Kasumi-1 (cell line): ENCODE measurements around the gene VSTM2B.
"Not testable (repeated sequence)": the region's sequence is repeated elsewhere in the genome, so short reads cannot be mapped to it uniquely, and the experiment has no call there.

Source experiments
- DNase-seq, 2 experiments: peaks; one replicate each; lab custom pipeline; 2025; lab: John Stamatoyannopoulos, UW

Gene VSTM2B

DNA sequence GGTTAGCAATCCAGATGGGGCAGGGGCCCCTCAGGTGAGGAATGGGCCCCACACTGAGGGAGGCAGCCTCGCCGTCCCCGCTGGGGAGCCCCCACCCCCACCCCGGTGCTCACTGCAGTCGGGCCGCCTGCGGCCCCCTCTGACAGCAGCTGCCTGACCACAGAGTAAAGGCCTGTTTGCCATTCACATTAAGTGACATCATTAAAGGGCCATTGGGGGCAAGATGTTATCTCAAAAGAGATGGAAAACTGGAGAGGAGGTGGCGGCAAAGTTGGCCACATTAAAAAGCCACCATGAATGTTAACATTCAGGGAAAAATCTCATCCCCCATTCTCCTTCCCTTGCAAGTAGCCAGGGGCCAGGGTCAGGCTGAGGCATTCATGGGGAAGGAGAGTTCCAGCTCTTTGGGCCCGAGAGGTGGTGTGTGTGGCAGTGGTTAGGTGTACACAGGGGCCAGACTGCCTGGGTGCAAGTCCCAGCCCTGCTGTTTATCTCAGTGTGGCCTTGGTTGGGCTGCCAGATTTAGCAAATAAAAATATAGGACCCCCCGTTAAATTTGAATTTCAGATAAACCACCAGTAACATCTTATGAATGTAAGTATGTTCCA lies 20.9 kb downstream of the VSTM2B start:
- no peak for DNase-seq

DNA sequence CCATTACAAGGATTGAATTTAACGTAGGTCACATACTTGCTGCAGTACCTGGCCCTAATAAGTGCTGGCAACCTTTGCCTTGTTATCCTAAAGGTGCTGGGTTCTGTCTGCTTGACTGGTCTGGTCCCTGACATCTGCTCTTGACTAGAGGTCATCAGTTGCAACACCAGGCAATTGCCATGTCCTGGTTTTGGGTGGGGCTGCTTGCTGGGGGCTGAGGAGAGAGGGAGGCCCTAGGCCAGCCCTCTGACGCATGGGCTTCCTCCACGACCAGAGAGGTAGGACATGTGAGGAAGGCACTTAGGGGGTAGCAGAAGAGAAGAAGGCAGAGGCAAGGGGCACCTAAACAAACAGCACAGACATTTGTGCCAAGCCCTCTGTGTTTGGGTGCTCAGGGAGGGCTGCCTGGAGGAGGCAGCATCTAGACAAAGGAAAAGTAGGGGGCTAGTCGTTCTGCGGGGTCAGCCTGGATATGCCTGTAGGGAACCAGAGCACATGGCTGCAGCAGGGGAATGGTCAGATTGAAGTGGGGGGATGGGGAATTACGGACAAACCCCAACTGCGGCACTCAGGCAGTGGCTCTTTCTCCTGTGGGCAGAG lies 21.7 kb downstream of the VSTM2B start:
- no peak for DNase-seq

DNA sequence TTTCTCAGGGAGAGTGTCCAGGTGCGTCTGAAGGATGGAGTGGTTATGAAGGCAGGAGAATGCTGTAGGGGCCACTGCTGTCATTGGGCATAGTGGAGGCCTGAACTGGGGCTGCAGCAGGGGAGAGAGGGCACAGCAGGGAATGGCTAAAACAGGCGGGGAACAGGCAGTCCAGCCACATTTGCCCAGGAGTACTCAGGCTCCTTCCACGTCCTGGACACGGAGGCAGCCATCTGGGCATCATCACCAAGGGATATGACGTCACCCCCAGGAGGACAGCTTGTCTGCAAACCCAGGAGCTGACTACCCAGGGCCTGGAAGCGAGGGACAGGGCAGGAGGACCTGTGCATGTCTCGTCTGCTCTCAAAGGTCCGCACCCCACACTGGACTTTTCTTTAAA lies 22.2 kb downstream of the VSTM2B start:
- no peak for DNase-seq

DNA sequence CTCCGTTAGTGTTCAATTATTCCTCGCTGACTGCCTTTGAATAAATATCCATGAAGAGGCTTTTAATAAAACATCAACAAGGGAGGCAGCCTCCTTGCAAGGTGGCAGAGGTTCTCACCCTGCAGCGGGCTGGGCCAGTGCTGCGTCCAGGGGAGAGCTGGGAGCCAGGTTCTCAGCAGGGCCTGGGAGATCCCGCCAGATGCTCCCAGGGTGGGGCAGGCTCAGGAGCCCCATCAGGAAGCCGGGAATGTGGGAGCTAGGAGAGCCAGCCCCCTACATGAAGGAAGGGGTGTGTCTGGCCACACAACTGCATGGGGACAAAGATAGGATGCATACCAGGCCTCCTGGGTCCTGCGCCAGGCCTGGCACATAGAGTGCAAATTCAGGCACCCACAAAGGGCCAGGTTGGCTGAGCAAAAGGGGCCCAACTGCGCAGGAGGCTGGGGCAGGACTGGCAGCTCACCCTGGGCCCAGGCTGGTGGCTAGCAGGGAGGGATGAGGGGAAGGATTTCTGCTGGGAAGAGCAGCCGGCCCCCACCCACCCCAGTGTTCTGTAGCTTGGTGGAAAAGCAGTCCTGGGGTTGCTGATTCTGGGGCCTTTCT lies 22.8 kb downstream of the VSTM2B start:
- DNase-seq = no peak

DNA sequence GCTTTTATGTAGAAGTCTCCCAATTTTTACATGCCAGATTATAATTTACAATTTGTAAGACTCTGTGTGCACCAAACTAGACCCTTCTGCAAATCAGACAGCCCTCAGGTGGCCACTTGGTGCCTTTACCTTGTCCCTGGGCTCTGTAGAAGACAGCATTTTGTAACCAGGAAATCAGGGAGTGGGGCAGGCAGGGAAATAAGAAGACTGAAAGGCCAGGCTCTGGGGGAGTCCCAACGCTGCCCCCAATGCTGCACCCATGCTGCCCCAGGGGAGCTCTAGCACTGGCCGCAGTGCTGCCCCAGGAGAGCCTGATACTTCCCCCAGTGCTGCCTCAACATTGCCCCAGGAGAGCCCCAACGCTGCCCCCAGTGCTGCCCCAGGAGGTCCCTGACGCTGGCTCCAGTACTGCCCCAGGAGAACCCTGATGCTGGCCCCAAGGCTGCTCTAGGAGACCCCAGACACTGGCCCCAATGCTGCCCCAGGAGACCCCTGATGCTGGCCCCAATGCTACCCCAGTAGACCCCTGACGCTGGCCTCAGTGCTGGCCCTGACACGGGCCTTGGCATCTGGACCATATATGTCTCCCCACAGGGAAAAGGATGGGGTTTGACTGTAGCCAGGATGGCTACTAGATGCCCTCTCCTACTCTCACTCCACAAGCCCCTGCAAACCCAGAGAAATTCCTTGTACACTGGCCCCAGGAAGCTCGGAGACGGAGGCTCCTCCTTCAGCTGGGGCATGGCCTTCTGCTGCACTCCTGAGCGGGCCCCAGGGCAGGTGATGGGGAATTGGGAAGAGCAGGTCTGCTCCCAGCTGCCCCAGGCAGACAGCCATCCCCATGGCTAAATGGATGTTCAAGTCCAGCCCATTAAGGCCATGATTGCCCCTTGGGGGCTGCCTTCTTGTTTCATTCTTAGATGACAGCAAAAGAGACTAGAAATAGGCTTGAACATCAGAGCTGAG lies 23.6 kb downstream of the VSTM2B start:
- no peak for DNase-seq

DNA sequence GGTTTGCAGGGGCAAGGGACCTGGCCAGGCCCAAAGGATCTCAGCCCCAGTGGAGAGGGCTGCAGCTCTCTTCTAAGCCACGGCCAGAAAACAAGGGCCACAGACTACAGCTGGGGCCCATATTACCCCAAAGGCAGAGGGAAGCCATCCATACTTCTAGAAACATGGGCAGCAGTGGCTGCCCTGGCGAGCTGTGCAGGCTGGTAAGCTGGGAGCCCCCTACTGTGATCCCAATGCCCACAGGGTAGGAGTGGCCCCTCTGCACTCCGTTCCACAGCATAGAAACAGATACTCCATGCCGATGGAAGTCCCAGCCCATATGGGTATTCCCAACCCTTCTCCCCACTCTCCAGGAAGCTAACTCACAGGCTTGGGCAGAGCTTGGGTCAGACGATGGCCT lies 25.1 kb downstream of the VSTM2B start:
- DNase-seq = no peak

DNA sequence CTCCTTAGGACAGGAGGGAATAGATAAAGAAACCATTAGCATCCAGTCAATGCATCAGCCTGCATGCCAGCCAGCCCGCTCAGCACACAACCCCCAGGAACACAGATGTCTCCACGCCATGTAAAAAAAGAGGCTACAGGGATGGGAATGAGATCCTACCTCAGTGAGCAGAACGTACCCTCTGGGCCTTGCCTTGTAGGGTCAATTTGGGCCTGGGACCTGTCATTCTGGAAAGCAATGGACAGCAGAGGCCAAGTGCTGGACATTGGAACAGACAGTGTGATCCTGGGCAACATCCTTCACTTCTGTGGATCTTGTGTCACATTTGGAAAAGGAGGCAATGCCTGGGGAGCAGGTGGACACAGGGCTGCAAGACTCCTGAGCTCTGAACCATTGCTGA lies 26.0 kb downstream of the VSTM2B start:
- no peak for DNase-seq

DNA sequence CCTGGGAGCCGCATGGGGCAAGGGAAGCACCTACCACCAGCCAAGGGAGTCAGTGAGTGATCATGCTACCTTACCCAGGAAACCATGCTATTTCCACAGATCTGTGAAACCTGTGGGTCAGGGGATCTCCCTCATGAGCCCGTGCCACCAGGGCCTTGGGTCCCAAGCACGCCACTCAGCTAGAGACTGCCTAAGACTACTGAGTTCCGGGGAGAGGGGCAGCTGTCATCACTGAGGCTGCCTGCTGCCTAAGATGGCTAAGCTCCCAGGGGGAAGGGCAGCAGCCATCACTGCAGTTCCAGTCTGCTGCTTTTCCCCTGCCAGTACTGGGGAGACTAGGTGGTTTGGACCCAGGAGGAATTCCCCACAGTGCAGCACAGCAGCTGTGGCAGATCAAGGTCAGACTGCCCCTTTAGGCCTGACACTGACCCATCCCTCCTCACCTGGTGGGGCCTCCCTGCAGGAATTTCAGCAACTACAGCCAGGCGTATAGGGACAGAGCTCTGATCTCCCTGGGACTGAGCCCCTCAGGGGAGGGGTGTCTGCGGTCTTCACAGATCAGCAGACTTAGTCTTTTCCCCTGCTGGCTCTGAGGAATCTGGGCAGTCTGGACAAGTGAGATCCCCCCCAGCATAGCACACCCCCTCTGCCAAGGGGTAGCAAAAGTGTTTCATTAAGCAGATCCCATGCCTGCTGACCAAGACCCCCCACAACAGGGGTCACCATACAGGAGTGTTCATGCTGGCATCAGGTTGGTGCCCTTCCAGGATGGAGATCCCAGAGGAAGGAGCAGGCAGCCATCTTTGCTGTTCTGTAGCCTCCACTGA lies 26.9 kb downstream of the VSTM2B start:
- DNase-seq = no peak

DNA sequence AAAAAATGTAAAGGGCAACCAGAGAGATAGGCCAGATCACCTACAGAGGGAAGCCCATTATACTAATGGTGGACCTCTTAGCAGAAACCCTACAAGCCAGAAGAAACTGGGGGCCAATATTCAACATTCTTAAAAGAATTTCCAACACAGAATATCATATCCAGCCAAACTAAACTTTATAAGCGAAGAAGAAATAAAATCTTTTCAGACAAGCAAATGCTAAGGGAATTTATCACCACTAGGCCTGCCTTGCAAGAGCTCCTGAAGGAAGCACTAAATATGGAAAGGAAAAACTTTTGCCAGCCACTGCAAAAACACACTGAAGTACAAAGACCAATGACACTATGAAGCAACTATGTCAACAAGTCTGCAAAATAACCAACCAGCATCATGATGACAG lies 28.4 kb downstream of the VSTM2B start:
- DNase-seq = no peak

DNA sequence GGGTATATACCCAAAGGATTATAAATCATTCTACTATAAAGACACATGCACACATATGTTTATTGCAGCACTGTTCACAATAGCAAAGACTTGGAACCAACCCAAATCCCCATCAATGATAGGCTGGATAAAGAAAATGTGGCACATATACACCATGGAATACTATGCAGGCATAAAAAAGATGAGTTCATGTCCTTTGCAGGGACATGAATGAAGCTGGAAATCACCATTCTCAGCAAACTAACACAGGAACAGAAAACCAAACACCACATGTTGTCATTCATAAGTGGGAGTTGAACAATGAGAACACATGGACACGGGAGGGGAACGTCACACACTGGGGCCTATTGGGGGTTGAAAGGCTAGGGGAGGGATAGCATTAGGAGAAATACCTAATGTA lies 33.3 kb downstream of the VSTM2B start:
- DNase-seq = not testable (repeated sequence)

DNA sequence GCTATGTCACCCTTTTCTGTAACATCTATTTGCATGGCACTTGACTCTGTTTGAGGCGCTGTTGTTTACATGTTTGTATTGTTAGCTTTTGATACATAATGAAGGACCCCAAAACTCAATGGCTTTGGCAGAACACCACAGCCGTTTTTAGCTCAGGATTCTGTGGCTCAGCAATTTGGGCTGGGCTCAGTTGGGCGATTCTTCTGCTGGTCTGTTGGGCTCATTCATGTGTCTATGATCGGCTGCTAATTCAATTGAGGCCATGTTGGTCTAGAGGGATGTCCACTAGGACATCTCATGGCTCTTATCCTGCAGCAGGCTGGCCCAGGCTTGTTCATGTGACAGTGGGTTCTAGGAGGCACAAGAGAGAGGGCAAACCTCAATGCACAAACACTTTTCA lies 33.9 kb downstream of the VSTM2B start:
- no peak for DNase-seq

DNA sequence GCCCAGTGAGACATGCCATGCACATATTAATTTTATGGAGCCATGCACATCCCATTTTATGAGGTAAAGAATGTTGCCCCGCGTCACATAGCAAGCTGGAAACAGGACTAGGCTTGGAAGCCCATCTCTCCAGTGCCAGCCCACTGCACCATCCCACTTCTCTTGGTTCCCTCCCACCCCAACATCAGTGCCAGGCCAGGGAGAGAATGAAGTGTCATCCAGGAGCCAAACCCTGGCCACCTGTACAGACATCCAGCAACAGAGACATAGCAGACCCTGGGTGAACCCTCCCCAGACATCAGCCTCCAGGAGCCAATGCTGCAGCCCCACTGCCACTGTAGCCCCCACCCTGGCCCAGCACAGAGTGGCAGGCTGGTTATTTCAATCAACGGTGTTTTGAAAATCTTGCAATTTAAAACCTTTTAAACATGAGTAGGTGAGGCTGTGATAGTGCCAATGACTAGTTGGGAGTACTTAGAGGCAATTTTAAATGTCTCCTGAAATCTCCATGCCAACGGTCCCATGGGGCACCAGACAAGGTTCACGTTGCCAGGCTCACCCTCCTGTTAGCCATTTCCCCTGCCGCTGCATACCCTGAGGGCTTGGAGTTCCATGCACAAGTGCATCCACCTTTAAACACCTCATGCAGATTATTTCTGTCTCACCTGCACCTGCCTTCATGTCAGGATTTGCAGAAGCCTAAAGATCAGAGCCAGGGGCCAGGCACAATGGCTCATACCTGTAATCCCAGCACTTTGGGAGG lies 34.7 kb downstream of the VSTM2B start:
- DNase-seq = no peak

DNA sequence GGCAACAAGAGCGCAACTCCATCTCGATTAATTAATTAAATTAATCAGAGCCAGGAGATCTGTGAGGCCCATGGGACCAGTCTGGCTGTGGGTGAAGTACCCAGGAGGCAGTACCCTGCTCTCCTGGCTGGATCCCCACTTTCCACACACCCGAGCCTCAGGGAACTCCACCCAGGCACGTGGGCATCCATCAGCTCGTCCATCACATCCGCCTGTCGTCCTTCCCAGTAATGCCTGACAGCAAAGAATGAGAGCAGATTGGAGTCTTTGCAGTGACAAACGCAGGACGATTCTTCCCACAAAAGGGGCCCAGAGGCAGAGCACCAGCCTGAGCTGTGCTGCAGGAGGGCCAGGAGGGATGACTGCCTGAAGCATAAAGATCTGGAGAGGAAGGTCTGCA lies 35.8 kb downstream of the VSTM2B start:
- DNase-seq = no peak

DNA sequence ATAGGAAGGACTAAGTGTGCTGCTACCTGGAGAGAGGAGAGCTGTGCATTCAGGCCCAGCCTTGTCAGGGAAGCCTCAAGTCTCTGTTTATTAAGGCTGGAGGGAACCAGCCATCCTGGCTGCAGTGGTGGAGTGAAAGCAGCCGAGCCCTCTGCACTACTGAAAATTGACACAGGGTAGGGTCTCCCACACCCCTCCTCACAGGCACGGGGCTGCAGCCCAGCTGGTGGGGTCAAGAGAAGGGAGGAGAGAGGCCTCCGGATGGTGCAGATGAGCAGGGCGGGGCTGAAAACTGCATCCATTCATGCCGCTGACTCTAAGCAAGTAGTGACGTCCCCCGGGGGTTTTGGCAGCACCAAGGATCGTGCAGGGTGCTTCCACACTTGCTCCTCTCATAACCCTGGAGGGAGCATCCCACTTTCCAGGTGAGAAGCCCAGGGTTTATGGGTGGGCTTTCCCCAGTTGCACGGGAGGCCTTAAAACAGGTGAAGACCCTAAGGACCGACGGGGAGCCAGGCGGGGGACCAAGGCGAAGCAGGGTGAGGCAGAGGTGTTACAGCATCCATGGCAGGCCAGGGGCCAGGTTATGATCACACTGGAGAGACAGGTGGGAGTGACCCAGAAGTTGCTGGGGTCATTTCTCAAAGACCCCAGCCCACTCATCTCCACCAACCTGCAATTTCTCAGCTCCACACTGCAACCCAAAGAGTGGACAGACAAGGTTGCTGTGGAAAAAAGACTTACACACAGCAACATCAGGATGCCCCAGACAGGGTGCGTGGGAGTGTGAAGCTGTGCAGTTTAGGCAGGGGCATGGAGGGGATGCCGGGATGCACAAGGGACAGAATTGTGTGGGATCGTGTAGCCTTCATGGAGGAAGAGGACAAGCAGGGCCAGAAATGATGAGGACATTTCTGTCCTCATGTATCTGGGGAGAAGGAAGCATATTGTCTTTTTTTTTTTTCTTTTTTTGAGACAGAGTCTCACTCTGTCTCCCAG lies 36.8 kb downstream of the VSTM2B start:
- no peak for DNase-seq

DNA sequence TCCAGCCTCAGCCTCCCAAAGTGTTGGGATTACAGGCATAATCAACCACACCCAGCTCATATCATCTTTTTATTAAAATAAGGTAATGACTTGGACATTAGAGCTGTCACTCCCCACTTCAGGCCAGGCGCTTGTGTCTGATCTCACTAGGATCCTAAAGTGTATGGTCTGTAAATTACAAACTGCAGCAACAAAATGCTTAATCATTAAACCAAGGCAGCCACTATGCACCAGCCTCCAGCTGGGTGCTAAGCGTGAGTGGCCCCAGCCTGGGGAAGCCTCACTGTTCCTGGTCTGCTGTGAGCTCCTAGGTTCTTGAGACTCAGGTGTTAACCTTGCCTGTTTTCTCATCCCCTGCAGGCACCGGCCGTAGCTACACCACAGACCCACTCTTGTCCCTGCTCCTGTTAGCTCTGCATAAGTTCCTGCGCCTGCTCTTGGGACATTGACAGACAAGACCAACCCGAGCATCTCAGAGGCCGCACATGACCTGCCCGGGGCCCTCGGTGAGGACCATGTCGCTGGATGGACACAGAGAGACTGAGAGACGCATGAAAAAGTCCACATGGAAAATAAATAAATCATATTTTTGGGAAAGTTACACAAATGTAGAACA lies 37.8 kb downstream of the VSTM2B start:
- DNase-seq = no peak

DNA sequence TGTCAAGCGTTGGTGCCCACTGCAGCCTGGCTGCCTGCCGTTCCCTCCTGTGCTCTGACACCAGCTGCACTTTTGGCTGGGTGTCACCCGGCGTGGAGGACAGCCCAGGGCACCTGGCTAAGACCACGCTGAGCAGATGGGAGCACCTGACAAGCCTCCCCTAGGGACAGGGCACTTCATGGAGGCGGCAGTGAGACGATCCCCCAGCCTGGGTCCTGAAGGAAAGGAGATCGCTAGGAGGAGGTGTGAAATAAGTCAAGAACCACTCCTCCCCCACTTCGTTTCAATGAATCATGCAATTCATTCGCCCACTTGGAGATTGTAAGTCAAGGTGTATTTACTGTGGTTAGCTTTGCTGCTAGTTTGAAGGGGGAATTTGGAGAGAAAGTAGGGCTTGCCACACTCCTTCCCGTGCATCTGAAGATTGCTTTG lies 38.8 kb downstream of the VSTM2B start:
- DNase-seq = no peak

DNA sequence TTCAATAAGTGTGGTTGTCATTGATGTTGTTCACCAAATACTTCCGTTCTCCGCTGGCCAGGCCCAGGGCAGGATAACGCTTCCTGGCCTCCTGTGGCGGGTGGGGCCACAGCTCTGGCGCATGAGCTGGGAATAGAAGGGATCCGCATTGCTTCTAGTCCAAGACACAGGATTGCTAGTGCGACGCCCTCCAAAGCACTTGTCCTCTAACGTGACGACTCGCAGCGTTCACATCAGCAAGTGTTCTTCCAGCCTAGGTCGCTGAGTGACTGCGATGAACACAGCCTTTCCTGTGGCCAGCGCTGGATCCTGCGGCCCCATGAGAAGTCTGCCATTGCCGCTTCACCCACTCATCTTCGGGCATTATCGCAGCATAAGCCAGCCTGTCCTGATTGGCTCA lies 39.4 kb downstream of the VSTM2B start:
- DNase-seq = no peak

DNA sequence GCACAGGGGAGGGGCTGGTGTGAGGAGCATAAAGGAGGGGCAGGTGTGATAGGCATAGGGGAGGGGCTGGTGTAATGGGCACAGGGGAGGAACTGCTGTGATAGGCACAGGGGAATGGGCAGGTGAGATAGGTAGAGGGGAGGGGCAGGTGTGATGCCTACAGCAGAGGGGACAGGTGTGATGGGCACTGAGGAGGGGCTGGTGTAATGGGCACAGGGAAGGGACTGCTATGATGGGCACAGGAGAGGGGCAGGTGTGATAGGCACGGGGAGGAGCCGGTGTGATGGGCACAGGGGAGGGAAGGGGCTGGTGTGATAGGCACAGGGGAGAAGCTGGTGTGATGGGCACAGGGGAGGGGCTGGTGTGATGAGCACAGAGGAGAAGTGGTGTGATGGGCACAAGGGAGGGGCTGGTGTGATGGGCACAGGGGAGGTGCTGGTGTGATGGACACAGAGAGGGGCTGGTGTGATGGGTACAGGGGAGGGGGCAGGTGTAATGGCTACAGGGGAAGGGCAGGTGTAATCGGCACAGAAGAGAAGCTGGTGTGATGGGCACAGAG lies 40.8 kb downstream of the VSTM2B start:
- no peak for DNase-seq

DNA sequence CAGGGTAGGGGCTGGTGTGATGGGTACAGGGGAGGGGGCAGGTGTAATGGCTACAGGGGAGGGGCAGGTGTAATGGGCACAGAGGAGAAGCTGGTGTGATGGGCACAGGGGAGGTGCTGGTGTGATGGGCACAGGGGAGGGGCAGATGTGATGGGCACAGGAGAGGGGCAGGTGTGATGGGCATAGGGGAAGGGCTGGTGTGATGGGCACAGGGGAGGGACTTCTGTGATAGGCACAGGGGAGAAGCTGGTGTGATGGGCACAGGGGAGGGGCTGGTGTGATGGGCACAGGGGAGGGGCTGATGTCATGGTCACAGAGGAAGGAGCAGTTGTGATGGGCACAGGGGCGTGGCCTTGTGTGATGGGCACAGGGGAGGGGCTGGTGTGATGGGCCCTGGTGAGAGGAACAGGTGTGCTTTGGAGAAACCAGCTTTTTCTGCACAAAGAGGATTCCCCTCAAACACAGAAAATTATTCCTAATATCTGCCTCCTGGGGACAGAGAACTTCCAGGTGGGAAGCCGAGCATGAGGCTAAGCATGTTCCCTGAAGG lies 41.6 kb downstream of the VSTM2B start:
- DNase-seq = no peak
